Activated CD4-positive, alpha-beta T cell treated with anti-CD3 and anti-CD28 coated beads, Interleukin-2, amount 50 U/mL, for 1 hour (primary cell): Measurements from ENCODE around the gene CNFN.

Experiments
- DNase-seq: peaks from one replicate; pipeline ENCODE4 v3.0.0-alpha.2; 2020

CNFN gene

GRCh38 chr19:42407816-42408175, 17.7 kb upstream of the CNFN start:
- no peak for DNase-seq

DNA sequence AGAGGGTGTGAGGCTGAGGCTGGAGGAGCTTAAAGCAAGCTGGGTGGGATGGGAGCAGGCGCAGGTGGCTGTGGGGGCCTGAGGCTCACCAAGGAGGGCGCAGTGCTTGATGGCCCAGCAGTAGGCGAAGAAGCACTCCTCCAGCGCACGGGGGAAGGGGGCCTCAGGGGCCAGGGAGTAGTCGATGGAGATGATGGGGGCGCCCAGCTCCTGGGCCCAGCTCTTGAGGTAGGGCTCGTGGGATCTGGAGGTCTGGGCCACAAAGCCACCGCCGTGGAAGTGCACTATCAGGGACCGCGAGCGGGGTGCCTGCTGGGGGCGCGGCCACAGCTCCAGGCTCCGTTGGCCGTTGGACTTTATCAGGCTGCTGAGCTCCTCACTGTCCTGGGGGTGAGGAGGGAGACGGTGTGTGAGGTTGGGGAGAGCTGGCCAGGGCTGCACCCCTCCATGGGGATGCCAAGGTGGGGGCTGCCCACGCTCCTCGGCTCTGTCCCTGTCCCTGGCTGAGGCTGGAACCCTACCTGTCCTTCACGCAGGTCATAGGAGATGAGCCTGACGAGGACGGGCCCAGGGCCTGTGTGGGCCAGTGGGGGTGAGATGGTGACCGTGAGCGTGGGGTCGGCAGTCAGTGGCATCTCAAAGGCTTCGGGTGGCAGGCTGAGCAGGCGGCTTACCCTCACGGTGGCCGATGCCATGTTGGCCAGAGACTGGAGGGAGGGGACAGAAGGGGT, 17.2 kb upstream of the CNFN start:
- no peak for DNase-seq

DNA sequence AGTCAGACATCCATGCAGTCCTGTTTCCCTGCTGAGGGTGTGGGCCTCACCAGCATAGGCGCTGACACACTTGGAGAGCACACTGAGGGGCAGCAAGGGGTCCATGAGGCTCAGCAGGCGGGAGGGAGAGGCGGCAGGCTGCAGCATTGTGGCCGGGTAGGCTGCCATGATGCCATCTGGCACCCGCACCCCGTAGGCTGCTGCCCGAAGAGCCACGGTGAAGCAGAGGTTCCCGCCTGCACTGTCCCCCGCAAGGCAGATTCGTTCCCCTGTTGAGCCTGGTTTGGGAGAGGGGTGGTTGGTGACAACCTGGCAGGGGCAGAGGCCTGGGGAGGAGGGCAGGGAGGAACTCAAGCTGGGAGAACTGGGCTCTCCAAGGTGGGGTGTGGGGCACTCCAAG, 16.0 kb upstream of the CNFN start:
- no peak for DNase-seq

DNA sequence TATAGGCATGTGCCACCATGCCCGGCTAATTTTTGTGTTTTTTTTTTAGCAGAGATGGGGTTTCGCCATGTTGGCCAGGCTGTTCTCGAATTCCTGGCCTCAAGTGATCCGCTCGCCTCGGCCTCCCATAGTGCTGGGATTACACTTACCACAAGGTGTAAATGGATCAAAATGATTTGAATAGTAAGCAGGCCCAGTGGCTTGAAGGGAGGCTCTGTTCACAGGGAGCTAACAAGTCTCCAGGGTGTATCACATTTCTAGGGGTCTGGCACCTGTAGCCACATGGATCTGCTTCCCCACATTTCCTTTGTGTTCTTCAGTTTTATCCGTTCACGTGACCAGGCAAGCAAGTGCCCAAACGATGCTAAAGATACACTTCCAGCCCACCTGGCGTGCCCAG, 13.5 kb upstream of the CNFN start:
- DNase-seq = no peak

DNA sequence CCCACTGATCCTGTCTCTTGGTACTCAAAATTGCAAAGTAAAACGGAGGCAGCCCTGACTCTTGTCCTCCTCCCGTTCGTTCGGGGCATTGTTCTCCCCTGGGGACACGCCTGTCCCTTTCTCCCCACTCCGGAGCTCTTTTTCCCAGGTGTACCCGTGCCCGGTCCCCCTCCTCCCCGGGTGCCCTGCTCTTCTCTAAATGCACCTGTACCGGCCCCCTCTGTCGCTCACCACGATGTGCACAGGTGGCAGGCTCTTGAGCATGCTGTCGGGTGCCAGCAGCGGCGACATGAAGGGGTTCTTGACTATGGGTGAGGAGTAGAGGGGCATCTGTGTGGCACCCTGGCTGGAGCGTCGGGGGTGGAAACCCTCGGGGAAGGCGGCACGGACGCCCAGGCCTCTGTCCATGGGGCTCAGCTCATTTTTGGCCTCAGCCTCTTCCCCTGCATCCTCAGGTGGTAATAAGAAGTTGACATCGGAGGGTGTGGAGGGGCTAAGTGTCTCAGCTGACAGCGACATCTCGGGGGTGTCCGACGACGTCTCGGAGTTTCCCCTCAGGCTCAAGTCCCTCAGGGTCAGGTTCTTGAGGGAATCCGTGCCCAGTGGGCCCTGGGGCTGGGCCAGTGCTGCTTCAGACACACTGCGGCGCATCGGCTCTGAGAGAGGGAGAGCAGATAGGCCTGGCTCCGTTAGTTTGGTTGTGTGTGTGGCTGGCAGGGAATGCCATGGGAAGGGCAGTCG, 12.4 kb upstream of the CNFN start:
- no peak for DNase-seq

- DNase-seq = peak; percentile 80
Observed at GRCh38 chr19:42401365-42402303, 11.5 kb upstream of the CNFN start.

DNA sequence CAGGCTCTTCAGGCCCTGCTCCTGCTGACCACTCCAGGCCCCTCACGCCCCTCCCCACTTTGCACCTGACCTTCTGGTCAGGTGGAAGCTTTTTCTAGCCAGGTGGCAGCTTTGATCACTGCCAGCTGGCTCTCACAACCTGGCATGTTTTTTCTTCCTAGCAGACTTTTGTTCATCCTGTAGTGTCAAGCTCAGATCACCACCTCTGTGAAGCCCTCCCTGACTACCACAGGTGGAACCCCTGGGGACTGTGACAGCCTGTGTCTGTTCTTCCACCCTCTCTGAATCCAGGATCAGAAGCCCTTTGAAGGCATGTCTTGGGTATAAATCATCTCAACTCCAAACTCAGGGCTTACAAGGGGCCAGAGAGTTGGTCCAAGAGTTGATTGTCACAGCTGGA, 10.3 kb upstream of the CNFN start:
- no peak for DNase-seq

DNA sequence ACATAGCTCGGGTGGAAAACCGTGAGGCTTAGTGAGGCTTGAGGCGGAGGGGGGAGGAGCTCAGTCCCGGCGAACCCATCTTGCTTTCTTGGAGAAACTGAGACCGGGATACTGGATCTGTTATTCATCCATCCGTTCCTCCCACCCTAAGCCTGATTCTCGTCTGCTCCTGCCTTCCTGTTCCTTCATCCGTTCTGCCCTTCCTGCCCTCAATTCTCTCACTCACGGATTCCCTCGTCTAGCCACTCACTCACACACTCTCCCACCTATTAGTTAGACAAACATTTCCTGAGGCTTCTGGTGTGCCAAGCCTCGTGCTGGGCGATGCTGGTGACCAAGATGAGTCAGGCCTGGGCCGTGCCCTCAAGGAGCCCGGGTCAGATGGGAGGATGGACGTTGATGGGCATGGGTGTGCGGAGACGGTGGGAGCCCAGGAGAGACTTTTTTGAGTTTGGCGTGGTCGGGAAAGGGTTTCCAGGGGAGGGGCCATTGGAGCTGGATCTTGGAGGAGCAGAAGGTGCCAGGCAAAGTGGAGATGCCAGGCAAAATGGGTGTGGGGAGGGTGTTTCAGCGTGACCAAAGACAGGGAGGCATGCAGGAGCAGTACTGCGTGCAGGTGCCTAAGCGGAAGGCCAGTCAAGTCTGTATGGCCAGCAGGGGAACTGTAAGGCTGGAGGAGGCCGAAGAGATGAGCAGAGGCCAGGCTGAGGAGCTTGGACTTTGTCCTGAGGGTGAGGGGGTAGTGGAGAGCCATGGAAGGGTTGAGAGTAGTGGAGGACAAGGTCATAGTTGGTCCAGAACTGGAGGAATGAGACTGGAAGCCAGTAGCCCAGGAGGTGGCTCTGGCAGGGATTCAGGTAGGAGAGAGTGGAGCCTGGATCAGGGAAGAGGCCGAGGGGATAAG, 7.4 kb upstream of the CNFN start:
- DNase-seq = no peak

DNA sequence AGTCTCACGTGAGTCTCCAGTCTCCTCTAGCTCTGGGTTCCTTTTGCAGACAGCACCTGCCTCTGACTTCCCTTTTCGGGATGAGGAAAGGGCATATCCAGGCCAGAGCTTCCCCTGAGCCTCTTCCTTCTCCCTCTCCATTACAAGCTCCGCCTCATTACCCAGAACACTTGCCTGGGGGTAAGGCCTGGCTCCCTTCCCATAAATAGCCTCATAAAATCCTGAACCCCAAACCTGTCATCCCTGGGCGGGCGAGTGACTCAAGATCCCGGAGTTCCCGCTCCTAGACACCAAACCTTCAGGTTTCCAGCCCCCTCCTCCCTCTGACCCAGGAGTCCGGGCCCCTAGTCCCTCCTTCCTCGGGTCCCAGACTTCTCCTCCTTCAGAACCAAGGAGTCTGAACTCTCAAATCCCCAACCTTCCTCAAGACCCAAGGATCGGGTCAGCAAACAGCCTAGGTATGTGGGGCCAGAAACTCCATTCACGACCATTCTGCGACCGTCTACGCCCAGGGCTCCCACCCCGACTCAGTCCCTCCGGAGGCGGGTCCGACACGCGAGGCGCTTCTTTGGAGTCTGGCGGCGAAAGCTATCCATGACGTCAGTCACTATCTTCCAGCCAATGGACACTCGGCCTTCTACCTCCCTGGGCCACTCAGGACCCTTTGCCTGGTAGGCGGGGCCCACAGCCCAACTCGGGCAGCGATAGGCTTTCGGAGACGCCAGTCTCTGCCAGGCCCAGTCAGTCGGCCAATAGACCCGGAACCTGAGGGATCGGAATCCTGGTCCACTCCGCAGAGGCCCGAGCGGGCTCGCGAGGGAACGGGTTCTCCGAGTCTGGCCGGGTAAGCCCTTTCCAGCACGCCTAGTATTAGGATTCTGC, 6.5 kb upstream of the CNFN start:
- DNase-seq = peak; percentile 88

GRCh38 chr19:42394751-42395150, 4.7 kb upstream of the CNFN start:
- DNase-seq = no peak

DNA sequence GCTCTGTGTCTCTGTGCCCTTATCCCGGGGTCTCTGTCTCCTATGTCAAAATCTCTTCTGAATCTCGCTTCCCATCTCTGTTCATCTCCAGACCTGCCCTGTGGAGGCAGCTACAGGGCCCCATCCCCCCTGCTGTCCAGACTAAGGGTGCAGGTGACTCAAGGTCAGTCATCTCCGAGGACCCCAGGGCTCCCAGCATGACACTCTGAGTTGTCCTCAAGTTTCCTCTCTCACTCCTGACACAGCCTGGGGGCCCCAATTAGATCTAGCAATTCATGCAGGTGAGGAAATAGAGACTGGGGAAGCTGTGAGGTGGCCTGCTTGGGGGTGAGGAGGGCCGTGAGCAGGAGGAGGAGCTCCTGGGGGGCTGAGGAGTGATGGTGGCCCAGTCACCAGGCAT, 2.1 kb upstream of the CNFN start:
- no peak for DNase-seq

GRCh38 chr19:42388851-42389489, 1.1 kb downstream of the CNFN start:
- DNase-seq = no peak

- peak; percentile 64 for DNase-seq
Observed at GRCh38 chr19:42386974-42387707, 3.0 kb downstream of the CNFN start.

DNA sequence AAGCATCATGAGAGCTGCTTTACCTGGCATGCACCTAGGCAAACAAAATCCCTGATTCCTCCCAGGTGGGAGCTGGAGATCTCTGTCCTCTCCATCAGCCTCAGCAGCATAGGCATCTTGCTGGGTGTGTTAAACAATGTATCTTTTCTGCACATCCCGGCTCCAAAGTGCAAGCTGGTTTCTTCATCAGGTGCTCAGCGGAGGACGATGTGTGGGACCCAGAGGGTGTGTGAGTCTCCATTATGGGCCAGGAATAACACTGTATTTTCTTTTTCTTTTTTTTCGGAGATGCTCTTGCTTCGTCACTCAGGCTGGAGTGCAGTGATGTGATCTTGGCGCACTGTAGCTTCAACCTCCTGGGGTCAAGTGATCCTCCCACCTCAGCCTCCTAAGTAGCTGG, 9.9 kb downstream of the CNFN start:
- no peak for DNase-seq

DNA sequence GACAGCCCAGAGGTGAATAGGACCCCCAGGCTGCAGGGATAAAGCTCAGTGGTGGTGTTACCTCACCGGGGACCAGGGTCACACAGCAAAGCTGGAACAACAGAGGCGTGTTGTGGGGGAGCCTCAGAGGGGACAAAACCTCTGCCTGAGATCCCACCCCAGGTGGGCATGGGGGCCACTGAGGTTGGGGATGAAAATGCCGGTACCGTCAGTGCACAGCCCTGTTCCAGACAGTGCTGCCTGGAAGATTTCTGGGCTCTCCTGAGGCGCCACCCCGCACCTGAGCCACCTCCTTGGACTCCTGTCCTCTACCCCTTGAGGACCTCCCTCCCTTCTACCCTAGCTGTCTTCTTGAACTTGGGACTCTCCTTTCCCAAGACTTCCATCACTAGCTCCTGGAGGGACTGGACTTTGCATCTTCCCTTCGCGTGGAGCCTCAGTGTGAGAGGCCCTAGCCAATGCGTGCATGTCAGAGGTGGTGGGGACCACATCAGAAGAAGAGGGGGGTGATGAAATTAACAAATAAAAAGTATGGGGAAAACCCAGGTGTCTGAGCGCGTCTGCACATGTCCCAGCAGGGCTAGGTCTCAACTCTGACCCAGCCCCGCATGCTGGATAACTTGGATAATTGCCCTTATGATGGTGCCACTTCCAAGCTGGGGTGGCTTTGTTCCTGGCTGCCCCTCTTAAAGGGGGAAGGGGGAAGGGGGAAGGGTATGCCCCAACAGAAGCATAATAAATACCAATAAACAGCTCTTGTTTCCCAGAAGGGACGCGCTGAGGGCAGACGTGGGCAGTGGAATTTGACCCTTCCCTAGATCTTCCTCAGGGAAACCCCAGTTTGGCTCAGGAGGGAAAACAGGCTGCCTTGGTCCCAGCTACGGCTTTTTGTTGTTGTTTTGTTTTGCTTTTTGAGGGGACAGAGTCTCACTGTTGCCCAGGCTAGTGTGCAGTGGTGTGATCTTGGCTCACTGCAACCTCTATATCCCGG, 11.6 kb downstream of the CNFN start:
- no peak for DNase-seq

- no peak for DNase-seq
Observed at GRCh38 chr19:42376177-42376555, 13.9 kb downstream of the CNFN start.

DNA sequence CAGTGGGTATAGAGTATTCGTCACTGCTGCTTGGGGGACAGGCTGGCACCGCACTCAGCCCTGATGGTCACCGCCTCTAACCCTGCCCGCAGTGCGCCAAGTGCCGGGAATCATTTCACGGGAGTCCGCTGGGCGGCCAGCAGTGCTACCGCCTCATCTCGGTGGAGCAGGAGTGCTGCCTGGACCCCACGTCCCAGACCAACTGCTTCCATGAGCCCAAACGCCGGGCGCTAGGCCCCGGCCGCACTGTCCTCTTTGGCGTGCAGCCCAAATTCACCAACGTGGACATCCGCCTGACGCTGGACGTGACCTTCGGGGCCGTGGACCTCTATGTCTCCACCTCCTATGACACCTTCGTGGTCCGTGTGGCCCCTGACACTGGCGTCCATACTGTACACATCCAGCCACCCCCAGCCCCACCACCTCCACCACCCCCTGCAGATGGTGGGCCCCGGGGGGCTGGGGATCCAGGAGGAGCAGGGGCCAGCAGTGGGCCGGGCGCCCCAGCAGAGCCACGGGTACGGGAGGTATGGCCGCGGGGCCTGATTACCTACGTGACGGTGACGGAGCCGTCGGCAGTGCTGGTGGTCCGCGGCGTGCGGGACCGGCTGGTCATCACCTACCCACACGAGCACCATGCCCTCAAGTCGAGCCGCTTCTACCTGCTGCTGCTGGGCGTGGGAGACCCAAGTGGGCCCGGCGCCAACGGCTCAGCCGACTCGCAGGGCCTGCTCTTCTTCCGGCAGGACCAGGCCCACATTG, 14.5 kb downstream of the CNFN start:
- DNase-seq = no peak

GRCh38 chr19:42374826-42375376, 15.2 kb downstream of the CNFN start:
- DNase-seq = no peak
